Measurements from ENCODE around the gene NDC80. TPM values are rescaled to one million over a fixed set of nuclear protein-coding genes. Genes with fewer than 3 reads are reported as not detected.
A peak's percentile ranks its signal among the peaks of the same experiment; 100 is the strongest.
"Not testable (repeated sequence)": the region's sequence is repeated elsewhere in the genome, so short reads cannot be mapped to it uniquely, and the experiment has no call there.

NDC80 gene
- total RNA-seq, 1 donor from 2014 or later: not detected

GRCh38 chr18:2656981-2657512, 85.7 kb downstream of the NDC80 start:
- Histone ChIP-seq H3K4me1 (peaks cover 3 to 27% of the 10 kb centered on the region in 2 donors), H3K27ac (peak overlapping the region; percentile 97 to 98), H3K4me3 (peak overlapping the region; percentile 83 to 95), H3K36me3 (no peaks in the 10 kb centered on the region), H3K9me3 (no peaks in the 10 kb centered on the region), H3K27me3 (no peaks in the 10 kb centered on the region)
- no peak for TF ChIP-seq CTCF (IDR thresholded peaks at IDR 0.05)
- intact Hi-C loops (cut with DNase I): loop anchor here (5.0 kb wide), 3 partner anchors 200 to 1945 kb away; partner anchors contain the start of gene ENOSF1
- DNase-seq (ENCODE audit: low spot score in 2 of 2): no peak

- Histone ChIP-seq H3K27me3 (no peaks in the 10 kb centered on the region), H3K9me3 (no peaks in the 10 kb centered on the region), H3K36me3 (no peaks in the 10 kb centered on the region), H3K4me3 (peak overlapping the region; percentile 83 to 95), H3K27ac (peak overlapping the region; percentile 27 to 50), H3K4me1 (peaks cover 3 to 27% of the 10 kb centered on the region in 2 donors)
- intact Hi-C loops (cut with DNase I): loop anchor here (5.0 kb wide), 3 partner anchors 199 to 1946 kb away; partner anchors contain the start of gene ENOSF1
- TF ChIP-seq CTCF (IDR thresholded peaks at IDR 0.05): no peak
- no peak for DNase-seq (ENCODE audit: low spot score in 2 of 2)
Measured at GRCh38 chr18:2657788-2658458, 86.6 kb downstream of the NDC80 start.

- DNase-seq (ENCODE audit: low spot score in 2 of 2); H3K9me3 ChIP-seq; H3K36me3 ChIP-seq; H3K27me3 ChIP-seq; intact Hi-C loops (cut with DNase I); H3K27ac ChIP-seq; H3K4me3 ChIP-seq: not testable (repeated sequence)
- H3K4me1 ChIP-seq: peaks cover 3 to 27% of the 10 kb centered on the region in 2 donors
Measured at GRCh38 chr18:2660849-2661248, 89.5 kb downstream of the NDC80 start.

GRCh38 chr18:2662288-2662687, 90.9 kb downstream of the NDC80 start:
- H3K36me3 ChIP-seq; H3K27me3 ChIP-seq; H3K4me3 ChIP-seq; DNase-seq (ENCODE audit: low spot score in 2 of 2); H3K9me3 ChIP-seq; intact Hi-C loops (cut with DNase I); H3K27ac ChIP-seq: not testable (repeated sequence)
- peaks cover 3 to 25% of the 10 kb centered on the region in 2 donors for H3K4me1 ChIP-seq

- Histone ChIP-seq H3K9me3 (no peaks in the 10 kb centered on the region), H3K4me1 (peaks cover under 1 to 18% of the 10 kb centered on the region in 2 donors), H3K36me3 (peaks cover 3 to 13% of the 10 kb centered on the region in 2 donors), H3K27ac (no peak overlapping the region), H3K27me3 (no peaks in the 10 kb centered on the region), H3K4me3 (no peak overlapping the region)
- no peak for DNase-seq (ENCODE audit: low spot score in 2 of 2)
- TF ChIP-seq CTCF (IDR thresholded peaks at IDR 0.05): no peak
- intact Hi-C loops (cut with DNase I): no loop called here
Measured at GRCh38 chr18:2662990-2663389, 91.6 kb downstream of the NDC80 start.

Other genes starting within 250 kb of the NDC80 start
- not detected for gene METTL4, start 52 bp upstream of the NDC80 start, total RNA-seq
- 29.2 TPM for gene SMCHD1, start 84.2 kb downstream of the NDC80 start, total RNA-seq

Measured in ascending aorta (tissue), 2 donors.